Spleen (tissue), 7 donors: ENCODE data around the gene SCD5.

Experiments
- POLR2A ChIP-seq, 3 donors: fragments of 450-650 bp; IDR thresholded peaks; one replicate each; pipeline ENCODE4 v1.5.1; 2017; ENCODE audit warnings: antibody characterized with exemption in 3 of 3, mild to moderate bottlenecking in 1 of 3
- TF ChIP-seq, protein P1 (sequence below), 11 experiments: fragments of 200-600 bp in 7 of 11; fragments of 450-650 bp in 4 of 11; sonication (generic) in 4 of 11; IDR thresholded peaks in 8 of 11; conservative IDR thresholded peaks in 3 of 11; 1 replicate in 7 of 11; 2 replicates in 4 of 11; pipeline versions ENCODE4 v1.4.0 to v1.8.0; 2016 to 2021; ENCODE audit warnings: antibody characterized with exemption in 11 of 11, inconsistent platforms in 4 of 11, mild to moderate bottlenecking in 1 of 11
- donor health status: DM: no; HTN: no; CAD: no; lungs with moderate emphysema.
- donor health status: DM: no; HTN: no; CAD: no.
- donor health status: DM: no; HTN: no; CAD: no.

DNA sequence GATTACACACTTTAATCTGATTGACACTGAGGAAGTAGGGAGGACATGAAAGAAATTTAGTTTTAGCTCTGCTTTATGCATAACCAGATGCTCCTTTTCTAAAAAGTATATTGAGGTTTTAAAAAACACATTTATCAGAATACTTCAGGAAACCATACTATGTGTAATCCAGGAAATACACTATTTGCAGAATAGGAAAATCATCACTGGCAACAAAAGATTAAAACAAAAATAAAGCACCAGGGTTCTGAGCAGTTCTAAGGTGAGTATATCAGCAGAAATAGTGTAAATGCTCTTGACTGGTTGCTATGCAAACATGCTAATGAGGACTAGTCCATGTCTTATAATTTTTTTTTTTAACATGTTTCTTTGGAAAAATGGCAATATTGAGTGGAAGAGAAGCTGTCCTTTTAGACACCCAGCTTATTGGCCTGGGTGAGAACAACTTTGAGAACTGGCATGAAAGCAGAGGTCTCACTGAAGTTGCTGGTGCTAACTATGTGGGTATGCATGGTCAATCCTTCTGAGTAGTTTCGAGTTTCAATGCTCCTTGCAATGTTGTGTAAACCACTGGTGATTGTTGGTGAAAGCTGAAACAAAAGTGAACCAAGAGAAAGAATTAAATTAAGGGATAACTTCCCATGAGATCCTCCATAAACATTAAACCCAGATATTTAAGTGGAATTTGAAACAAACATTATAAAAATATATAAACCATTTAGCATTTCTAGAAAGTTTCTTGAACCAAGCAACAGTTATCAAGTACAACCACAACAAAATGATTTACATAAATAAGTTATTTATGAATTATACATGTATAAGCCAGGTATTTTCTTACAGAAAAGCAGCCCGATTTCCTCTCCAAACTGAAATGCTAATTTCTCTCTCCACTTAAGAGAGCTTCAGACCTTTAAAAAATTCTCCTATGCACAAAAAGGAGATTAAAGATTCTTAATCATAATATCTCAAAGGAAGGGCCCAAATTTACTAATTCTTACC, 20.4 kb upstream of the SCD5 start:
- TF ChIP-seq, protein P1, sequence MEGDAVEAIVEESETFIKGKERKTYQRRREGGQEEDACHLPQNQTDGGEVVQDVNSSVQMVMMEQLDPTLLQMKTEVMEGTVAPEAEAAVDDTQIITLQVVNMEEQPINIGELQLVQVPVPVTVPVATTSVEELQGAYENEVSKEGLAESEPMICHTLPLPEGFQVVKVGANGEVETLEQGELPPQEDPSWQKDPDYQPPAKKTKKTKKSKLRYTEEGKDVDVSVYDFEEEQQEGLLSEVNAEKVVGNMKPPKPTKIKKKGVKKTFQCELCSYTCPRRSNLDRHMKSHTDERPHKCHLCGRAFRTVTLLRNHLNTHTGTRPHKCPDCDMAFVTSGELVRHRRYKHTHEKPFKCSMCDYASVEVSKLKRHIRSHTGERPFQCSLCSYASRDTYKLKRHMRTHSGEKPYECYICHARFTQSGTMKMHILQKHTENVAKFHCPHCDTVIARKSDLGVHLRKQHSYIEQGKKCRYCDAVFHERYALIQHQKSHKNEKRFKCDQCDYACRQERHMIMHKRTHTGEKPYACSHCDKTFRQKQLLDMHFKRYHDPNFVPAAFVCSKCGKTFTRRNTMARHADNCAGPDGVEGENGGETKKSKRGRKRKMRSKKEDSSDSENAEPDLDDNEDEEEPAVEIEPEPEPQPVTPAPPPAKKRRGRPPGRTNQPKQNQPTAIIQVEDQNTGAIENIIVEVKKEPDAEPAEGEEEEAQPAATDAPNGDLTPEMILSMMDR (IDR thresholded peaks at IDR 0.05 in 8 of 11, conservative IDR thresholded peaks at IDR 0.05 in 3 of 11), result no peak
- no peak for TF ChIP-seq POLR2A (IDR thresholded peaks at IDR 0.05)
